ENCODE results near the gene KCNE4.

The KCNE4 gene

GRCh38 chr2:223052548-223053483, 826 bp downstream of the KCNE4 start:
- TF ChIP-seq ZFX (IDR thresholded peaks at IDR 0.05; ENCODE audit: borderline replicate concordance) (no peak), CTCF (IDR thresholded peaks at IDR 0.05) (no peak)
- H3K27ac ChIP-seq, result no peak overlapping the region

GRCh38 chr2:223053484-223054192, 1.6 kb downstream of the KCNE4 start:
- TF ChIP-seq ZFX (IDR thresholded peaks at IDR 0.05; ENCODE audit: borderline replicate concordance) (no peak), CTCF (IDR thresholded peaks at IDR 0.05) (no peak)
- no peak overlapping the region for H3K27ac ChIP-seq

- no peak overlapping the region for H3K27ac ChIP-seq
- TF ChIP-seq CTCF (IDR thresholded peaks at IDR 0.05) (no peak), ZFX (IDR thresholded peaks at IDR 0.05; ENCODE audit: borderline replicate concordance) (no peak)
These were observed 2.3 kb downstream of the KCNE4 start for GRCh38 chr2:223054193-223054781.

- no peak for TF ChIP-seq ZFX (IDR thresholded peaks at IDR 0.05; ENCODE audit: borderline replicate concordance)
- no peak overlapping the region for H3K27ac ChIP-seq
These were observed 3.1 kb downstream of the KCNE4 start for GRCh38 chr2:223055140-223055539.

GRCh38 chr2:223055836-223056235, 3.8 kb downstream of the KCNE4 start:
- TF ChIP-seq ZFX (IDR thresholded peaks at IDR 0.05; ENCODE audit: borderline replicate concordance) (no peak), CTCF (IDR thresholded peaks at IDR 0.05) (no peak)
- H3K27ac ChIP-seq, result no peak overlapping the region

- H3K27ac ChIP-seq, result no peak overlapping the region
These were observed 4.9 kb downstream of the KCNE4 start for GRCh38 chr2:223056701-223057418.

More at GRCh38 chr2:223056701-223057418, 4.9 kb downstream of the KCNE4 start:
- TF ChIP-seq ZFX (IDR thresholded peaks at IDR 0.05; ENCODE audit: borderline replicate concordance) (no peak), CTCF (IDR thresholded peaks at IDR 0.05) (no peak)
